ENCODE measurements around the gene HIPK2.

The HIPK2 gene

DNA sequence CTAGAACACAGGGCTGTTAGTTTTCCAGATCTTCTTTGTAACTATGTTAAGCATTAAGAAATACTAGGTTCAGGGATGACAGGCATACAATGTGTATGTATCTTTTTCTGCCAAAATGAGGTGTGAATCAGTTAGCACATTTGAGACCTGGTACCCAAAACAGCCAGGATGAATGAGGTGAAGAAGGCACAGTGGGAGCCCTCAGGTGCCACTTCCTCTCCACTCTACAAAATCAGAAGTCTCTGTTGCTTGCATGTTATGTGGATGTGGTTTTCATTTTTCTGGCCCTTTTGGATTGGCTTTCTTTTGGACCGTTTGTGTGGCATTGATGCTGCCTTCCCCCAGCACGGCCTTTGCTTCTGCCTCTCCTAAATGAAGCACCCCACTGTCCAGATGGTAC lies 35.9 kb upstream of the HIPK2 start:
- no peak for ATAC-seq
- TF ChIP-seq ZNF565 (CRISPR knock-in tag; conservative IDR thresholded peaks at IDR 0.05; ENCODE audit: low read depth) (no peak), CSDC2 (CRISPR knock-in tag; IDR thresholded peaks at IDR 0.05) (no peak), BACH2 (CRISPR knock-in tag; IDR thresholded peaks at IDR 0.05; ENCODE audit: borderline replicate concordance) (no peak), ISL1 (CRISPR knock-in tag; IDR thresholded peaks at IDR 0.05) (no peak), ARNTL (CRISPR knock-in tag; IDR thresholded peaks at IDR 0.05; ENCODE audit: borderline replicate concordance, low read depth) (no peak), ESRRG (CRISPR knock-in tag; IDR thresholded peaks at IDR 0.05) (no peak), TOX (CRISPR knock-in tag; IDR thresholded peaks at IDR 0.05; ENCODE audit: borderline replicate concordance) (no peak), RARB (CRISPR knock-in tag; IDR thresholded peaks at IDR 0.05) (no peak), ZNF8 (CRISPR knock-in tag; IDR thresholded peaks at IDR 0.05) (no peak), PPARA (CRISPR knock-in tag; IDR thresholded peaks at IDR 0.05; ENCODE audit: borderline replicate concordance) (no peak), SNAI2 (CRISPR knock-in tag; IDR thresholded peaks at IDR 0.05) (no peak), ZNF70 (CRISPR knock-in tag; IDR thresholded peaks at IDR 0.05) (no peak), GLIS3 (CRISPR knock-in tag; IDR thresholded peaks at IDR 0.05) (no peak)
- TF ChIP-seq, protein P1, sequence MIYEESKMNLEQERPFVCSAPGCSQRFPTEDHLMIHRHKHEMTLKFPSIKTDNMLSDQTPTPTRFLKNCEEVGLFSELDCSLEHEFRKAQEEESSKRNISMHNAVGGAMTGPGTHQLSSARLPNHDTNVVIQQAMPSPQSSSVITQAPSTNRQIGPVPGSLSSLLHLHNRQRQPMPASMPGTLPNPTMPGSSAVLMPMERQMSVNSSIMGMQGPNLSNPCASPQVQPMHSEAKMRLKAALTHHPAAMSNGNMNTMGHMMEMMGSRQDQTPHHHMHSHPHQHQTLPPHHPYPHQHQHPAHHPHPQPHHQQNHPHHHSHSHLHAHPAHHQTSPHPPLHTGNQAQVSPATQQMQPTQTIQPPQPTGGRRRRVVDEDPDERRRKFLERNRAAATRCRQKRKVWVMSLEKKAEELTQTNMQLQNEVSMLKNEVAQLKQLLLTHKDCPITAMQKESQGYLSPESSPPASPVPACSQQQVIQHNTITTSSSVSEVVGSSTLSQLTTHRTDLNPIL (CRISPR knock-in tag; IDR thresholded peaks at IDR 0.05; ENCODE audit: low read depth) = no peak
- TF ChIP-seq, protein P2, sequence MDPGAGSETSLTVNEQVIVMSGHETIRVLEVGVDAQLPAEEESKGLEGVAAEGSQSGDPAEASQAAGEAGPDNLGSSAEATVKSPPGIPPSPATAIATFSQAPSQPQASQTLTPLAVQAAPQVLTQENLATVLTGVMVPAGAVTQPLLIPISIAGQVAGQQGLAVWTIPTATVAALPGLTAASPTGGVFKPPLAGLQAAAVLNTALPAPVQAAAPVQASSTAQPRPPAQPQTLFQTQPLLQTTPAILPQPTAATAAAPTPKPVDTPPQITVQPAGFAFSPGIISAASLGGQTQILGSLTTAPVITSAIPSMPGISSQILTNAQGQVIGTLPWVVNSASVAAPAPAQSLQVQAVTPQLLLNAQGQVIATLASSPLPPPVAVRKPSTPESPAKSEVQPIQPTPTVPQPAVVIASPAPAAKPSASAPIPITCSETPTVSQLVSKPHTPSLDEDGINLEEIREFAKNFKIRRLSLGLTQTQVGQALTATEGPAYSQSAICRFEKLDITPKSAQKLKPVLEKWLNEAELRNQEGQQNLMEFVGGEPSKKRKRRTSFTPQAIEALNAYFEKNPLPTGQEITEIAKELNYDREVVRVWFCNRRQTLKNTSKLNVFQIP (CRISPR knock-in tag; IDR thresholded peaks at IDR 0.05; ENCODE audit: borderline replicate concordance, low read depth) = no peak

DNA sequence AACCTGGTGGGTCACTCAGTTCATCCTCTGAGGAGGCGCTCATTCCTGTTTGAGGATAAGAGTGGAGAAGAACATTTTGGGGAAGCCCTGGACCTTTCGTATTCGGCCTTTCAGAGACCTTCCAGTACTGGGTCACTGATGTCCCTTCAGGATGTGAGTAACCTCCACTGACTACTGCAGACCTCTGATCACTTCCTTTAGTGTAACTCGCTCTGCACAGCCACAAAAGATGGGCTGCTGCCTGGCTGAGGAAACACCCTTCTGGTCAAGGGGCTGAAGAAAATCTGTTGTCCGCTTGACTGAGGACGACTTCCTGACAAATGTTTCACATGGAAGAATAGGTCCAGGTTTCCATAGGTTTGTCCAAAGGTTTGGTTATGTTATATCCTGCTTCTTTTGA lies 35.4 kb upstream of the HIPK2 start:
- TF ChIP-seq, protein P3, sequence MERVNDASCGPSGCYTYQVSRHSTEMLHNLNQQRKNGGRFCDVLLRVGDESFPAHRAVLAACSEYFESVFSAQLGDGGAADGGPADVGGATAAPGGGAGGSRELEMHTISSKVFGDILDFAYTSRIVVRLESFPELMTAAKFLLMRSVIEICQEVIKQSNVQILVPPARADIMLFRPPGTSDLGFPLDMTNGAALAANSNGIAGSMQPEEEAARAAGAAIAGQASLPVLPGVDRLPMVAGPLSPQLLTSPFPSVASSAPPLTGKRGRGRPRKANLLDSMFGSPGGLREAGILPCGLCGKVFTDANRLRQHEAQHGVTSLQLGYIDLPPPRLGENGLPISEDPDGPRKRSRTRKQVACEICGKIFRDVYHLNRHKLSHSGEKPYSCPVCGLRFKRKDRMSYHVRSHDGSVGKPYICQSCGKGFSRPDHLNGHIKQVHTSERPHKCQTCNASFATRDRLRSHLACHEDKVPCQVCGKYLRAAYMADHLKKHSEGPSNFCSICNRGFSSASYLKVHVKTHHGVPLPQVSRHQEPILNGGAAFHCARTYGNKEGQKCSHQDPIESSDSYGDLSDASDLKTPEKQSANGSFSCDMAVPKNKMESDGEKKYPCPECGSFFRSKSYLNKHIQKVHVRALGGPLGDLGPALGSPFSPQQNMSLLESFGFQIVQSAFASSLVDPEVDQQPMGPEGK (CRISPR knock-in tag; IDR thresholded peaks at IDR 0.05; ENCODE audit: borderline replicate concordance) = no peak
- TF ChIP-seq, protein P4, sequence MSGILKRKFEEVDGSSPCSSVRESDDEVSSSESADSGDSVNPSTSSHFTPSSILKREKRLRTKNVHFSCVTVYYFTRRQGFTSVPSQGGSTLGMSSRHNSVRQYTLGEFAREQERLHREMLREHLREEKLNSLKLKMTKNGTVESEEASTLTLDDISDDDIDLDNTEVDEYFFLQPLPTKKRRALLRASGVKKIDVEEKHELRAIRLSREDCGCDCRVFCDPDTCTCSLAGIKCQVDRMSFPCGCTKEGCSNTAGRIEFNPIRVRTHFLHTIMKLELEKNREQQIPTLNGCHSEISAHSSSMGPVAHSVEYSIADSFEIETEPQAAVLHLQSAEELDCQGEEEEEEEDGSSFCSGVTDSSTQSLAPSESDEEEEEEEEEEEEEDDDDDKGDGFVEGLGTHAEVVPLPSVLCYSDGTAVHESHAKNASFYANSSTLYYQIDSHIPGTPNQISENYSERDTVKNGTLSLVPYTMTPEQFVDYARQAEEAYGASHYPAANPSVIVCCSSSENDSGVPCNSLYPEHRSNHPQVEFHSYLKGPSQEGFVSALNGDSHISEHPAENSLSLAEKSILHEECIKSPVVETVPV (CRISPR knock-in tag; IDR thresholded peaks at IDR 0.05) = no peak
- TF ChIP-seq RARB (CRISPR knock-in tag; IDR thresholded peaks at IDR 0.05) (no peak), ARNTL (CRISPR knock-in tag; IDR thresholded peaks at IDR 0.05; ENCODE audit: borderline replicate concordance, low read depth) (no peak), ZFP3 (CRISPR knock-in tag; IDR thresholded peaks at IDR 0.05) (no peak), ESRRG (CRISPR knock-in tag; IDR thresholded peaks at IDR 0.05) (no peak), ZC3H10 (CRISPR knock-in tag; IDR thresholded peaks at IDR 0.05) (no peak)
- TF ChIP-seq, protein P5, sequence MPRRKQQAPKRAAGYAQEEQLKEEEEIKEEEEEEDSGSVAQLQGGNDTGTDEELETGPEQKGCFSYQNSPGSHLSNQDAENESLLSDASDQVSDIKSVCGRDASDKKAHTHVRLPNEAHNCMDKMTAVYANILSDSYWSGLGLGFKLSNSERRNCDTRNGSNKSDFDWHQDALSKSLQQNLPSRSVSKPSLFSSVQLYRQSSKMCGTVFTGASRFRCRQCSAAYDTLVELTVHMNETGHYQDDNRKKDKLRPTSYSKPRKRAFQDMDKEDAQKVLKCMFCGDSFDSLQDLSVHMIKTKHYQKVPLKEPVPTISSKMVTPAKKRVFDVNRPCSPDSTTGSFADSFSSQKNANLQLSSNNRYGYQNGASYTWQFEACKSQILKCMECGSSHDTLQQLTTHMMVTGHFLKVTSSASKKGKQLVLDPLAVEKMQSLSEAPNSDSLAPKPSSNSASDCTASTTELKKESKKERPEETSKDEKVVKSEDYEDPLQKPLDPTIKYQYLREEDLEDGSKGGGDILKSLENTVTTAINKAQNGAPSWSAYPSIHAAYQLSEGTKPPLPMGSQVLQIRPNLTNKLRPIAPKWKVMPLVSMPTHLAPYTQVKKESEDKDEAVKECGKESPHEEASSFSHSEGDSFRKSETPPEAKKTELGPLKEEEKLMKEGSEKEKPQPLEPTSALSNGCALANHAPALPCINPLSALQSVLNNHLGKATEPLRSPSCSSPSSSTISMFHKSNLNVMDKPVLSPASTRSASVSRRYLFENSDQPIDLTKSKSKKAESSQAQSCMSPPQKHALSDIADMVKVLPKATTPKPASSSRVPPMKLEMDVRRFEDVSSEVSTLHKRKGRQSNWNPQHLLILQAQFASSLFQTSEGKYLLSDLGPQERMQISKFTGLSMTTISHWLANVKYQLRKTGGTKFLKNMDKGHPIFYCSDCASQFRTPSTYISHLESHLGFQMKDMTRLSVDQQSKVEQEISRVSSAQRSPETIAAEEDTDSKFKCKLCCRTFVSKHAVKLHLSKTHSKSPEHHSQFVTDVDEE (CRISPR knock-in tag; IDR thresholded peaks at IDR 0.05) = no peak
- no peak for ATAC-seq

DNA sequence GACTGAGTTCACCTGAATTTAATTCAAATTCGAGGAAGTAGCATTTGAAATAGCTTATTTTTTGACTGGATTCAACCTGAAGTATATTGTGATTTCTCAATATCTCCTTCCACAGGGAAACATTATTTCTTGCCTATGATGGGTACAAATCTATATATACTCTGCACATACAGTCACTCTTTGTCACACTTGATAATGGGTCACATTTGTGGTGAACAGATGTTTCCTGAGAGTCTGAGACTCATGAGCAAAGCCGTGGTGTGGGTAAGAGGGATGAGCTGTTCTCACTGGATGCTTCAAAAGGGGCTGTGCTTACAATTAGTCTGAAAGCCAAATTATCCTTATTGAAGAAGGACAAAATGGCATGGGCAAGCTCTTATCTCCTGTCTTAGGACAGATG lies 33.3 kb upstream of the HIPK2 start:
- no peak for ATAC-seq
- TF ChIP-seq ZNF565 (CRISPR knock-in tag; conservative IDR thresholded peaks at IDR 0.05; ENCODE audit: low read depth) (no peak), ARNTL (CRISPR knock-in tag; IDR thresholded peaks at IDR 0.05; ENCODE audit: borderline replicate concordance, low read depth) (no peak), ESRRG (CRISPR knock-in tag; IDR thresholded peaks at IDR 0.05) (no peak), ZNF8 (CRISPR knock-in tag; IDR thresholded peaks at IDR 0.05) (no peak), OSR1 (CRISPR knock-in tag; IDR thresholded peaks at IDR 0.05) (no peak), ZNF70 (CRISPR knock-in tag; IDR thresholded peaks at IDR 0.05) (no peak), SNAI2 (CRISPR knock-in tag; IDR thresholded peaks at IDR 0.05) (no peak)
- TF ChIP-seq, protein P5 (CRISPR knock-in tag; IDR thresholded peaks at IDR 0.05) = no peak
- TF ChIP-seq, protein P4 (CRISPR knock-in tag; IDR thresholded peaks at IDR 0.05) = no peak
